LHCN-M2 (cell line): ENCODE data around the gene COMMD9. TPM values are rescaled to one million over a fixed set of nuclear protein-coding genes. Genes with fewer than 3 reads are reported as not detected.

Source experiments
- DNase-seq: peaks from one replicate; pipeline ENCODE4 v3.0.0-alpha.2; 2012; ENCODE audit warnings: low read depth
- total RNA-seq: library from RNA; depleted of rRNA; stranded (reverse); fragments of >200 nt; gene quantifications from 2 replicates; pipeline ENCODE4 v1.2.3, GENCODE V29; 2014

The COMMD9 gene
- total RNA-seq, 1 experiment from 2014 or later: 64.0 TPM

- DNase-seq: no peak
Measured at GRCh38 chr11:36296884-36297543, 7.8 kb upstream of the COMMD9 start.

GRCh38 chr11:36295926-36296325 is 6.7 kb upstream of the COMMD9 start, which contains the start of gene PRR5L:
PRR5L (plus strand) TSS chr11:36296288; CDS start chr11:36401122, 104,834 bp downstream.
- DNase-seq: no peak

DNA sequence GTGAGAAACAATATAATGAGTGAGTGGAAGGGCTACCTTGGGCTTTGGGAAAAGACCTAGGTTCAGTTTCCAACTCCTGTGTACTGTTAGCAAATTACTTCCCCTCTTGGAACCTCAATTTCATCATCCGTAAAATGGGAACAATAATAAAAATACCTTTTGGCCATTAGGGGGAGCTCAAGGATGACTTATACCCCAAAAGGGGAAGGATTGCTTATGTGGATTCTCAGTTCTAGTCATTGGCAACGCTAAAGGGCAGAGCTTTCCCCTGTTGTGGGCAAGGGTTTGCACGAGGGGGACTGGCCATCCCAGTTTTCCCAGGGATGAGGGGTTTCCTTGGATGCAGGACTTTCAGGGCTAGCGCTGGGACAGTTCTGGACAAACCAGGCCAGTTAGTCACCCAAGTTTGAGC is 3.1 kb upstream of the COMMD9 start:
- DNase-seq: peak; percentile 49

- no peak for DNase-seq
Measured at GRCh38 chr11:36288442-36289225, 590 bp downstream of the COMMD9 start.

- no peak for DNase-seq
Measured at GRCh38 chr11:36282926-36283325, 6.3 kb downstream of the COMMD9 start.

GRCh38 chr11:36281850-36282249 is 7.4 kb downstream of the COMMD9 start:
- DNase-seq: no peak

DNA sequence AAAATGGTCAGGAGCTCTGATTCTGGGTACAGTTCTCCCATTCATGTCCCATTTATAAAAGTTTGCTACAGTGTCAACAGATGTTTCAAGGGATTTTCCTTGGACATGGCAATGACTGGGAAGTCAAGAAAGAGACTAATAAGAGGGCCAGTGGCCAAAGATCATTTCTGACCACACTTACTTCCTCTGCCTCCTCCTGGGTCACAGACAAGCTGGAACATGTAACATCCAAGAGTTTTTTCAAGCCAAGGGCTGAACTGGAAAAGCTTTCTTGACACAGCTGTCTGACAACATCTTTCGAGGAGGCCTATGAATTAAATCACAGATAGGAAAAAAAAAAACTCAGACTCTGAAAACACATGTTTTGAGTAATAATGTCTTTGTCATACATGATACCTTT is 8.7 kb downstream of the COMMD9 start:
- DNase-seq: peak; percentile 84

DNA sequence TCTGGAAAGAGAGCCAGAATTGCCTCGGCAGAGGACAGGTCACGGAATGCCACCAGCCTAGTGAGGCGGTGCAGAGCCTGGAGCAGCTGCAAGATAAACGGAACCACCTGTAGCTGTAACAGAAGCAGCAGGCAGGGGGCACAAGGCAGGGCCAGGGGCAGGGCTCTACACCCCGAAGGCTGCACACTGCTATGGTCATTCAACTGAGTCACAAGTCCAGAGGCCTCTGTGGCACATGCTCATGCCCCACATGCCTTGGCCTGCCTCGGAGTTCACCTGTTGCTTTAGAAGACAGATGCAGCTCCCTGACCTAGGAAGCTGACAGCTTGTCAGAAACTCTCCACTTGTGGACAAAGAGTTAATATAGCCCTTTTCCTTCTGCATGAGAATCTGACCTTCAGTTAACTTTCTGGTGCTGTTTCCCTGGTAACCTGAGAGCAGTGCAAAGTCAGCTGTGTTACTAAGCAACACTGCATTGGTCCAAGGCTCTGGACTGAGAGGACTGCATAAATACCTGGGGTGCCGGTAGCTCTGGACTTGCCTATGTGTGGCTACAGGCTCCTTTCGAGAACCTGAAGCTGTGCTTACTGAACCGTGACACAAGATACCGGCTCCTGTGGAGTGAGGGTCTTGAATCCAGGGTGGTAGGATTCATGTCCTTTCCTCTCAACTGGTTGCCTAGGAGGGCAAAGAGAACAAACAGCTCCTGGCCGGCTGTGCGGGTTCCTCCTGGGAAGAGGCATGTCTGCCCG is 10.5 kb downstream of the COMMD9 start:
- DNase-seq: peak; percentile 76

DNA sequence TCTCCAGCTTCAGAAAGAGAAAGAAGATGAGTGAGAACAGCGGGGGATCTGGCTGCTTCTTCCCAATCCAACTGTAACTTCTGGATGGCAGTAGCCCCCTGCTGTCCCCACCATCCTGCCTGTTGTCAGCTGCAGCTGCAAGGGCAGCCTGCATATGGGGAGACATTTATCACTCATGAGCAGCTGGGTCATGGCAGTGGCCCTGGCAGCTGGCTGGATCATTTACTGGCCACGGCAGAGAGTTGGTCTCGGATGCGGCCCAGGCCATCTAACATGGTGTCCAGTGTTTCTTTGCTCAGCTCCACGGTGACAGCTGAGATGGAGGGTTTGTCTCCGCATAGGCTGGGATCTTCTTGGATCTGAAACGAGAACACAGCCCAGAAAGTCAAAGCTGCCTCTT is 14.8 kb downstream of the COMMD9 start:
- DNase-seq: no peak

DNA sequence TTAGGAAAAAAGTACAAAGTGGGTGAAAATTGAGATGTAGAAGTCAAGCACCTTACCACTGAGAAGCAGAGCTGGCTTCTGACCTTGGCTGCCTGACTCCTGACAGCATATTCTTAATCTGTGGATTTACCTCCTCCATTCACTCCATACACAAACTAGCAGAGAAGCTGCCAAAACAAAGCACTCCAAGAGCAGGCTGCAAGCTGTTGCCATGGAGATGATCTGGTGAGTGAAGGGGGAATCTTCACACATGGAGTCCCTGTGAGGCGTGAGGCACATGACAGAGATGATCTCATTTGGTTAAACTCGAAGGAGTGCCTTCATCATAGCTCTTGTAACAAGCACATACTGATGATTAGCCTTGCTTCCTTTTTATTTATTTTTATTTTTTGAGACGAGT is 16.1 kb downstream of the COMMD9 start:
- no peak for DNase-seq

DNA sequence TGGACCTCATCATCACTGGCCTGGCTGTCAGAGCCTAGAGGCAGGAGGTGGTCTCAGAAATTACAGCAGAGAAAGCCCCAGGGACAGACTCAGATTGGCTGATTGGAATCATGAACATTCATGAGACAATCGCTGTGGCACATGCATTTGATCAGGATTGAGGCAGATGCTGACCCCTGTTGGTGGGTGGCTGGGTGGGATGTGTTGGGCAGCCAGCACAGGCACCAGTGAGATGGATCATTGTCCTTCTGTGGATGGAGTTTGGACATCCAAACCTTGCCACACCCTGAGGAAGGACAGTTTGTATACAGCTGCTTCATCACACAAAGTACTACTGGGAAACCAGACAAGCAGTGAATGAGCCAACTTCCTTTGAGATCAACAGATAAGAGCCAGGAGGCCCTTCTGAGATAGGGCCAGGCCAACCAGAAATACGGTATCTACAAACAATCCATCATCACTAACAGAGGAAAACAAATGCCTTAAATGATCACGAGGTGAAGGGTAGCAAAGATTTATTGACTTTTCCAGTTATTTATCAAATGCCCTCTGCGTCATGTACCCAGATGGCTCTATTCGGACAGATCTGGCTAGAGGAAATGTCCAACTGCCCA is 17.3 kb downstream of the COMMD9 start:
- DNase-seq: no peak

GRCh38 chr11:36270701-36271100 is 18.5 kb downstream of the COMMD9 start:
- no peak for DNase-seq

DNA sequence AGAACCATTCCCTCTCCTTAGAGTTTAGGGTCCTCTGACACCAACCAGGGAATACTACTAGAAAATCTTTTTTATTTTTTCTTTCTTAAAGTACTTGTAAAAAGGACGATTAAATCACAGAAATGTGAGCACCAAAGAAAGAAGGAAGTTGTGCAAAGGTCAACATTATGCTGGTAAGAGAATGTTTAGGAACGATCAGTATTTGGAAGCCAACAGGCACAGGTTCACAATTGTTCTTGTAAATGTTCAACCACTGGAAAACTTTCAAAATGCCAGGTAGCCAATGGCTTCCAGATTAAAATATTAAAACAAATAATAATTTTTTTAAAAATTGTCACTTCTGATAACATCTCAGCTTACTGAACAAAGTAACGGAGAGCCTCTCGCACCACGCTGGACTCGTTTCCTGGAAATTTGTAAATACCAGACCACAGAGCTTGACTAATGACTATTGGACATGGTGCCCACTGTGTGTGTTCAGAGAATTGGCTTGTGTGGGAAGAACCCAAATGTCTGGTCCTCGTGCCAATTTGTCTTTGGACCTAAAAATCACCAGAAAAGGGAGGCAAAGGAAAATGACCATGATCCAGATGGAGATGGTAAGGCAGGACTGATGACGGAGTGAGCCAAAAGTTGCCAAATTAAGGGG is 20.8 kb downstream of the COMMD9 start:
- DNase-seq: no peak

GRCh38 chr11:36266767-36267166 is 22.5 kb downstream of the COMMD9 start:
- DNase-seq: no peak

- DNase-seq: peak; percentile 31
Measured at GRCh38 chr11:36265793-36266628, 23.2 kb downstream of the COMMD9 start.

GRCh38 chr11:36264973-36265344 is 24.3 kb downstream of the COMMD9 start:
- DNase-seq: no peak

DNA sequence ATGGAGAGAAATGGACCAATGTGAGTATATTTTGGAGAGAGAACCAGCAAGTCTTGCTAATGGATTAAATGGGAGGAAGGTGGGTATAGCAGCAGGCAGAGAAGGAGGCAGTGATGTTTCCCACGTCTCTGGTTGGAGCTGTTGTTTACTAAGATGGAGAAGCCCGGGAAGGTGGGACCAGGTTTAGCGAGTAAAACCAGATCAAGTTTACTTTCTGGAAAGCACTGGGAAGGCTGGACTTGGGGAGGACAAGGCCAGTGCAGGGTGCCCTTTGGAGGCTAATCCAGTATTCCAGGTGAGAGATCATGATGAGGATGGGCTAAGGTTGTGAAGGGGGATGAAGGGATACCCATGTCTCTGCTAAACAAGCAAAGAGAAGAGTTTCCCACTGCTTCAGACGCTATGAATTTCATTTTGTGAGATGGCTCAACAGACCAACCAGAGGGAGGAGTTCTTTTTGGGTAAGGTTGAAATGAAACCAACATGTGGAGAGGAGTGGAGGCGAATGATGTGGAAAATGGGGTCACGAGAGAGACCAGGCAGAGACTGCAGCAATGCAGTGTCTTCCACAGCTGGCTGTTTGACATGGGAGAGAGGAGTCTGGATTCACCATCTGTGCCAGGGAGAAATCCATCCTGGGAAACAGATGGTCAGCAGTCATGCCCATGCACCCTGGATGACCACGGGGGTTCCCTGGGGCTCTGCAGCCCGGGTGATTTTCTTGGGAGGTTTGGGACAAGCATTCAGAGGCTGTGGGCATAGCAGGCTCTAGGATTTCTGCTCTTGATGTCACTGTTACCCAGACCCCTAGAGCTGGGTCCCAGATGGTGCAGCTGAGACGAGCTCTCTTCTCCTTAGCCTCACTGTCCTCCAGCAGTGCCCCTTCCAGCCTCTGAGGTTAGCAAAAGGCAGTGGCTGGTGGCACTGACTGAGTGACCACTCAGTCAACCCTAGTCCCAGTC is 24.9 kb downstream of the COMMD9 start:
- DNase-seq: no peak

- no peak for DNase-seq
Measured at GRCh38 chr11:36261094-36261493, 28.1 kb downstream of the COMMD9 start.

GRCh38 chr11:36258730-36259360 is 30.4 kb downstream of the COMMD9 start:
- peak; percentile 67 for DNase-seq
